AG09319 (cell line): Measurements from ENCODE around the gene XXYLT1.

ENCODE experiments used
- DNase-seq: peaks from one replicate; pipeline ENCODE4 v3.0.0-alpha.2; 2010; ENCODE audit warnings: low read depth; ENCODE audit errors: extremely low read depth
- CTCF ChIP-seq: IDR thresholded peaks from 2 replicates; pipeline ENCODE4 v1.5.1; 2011; ENCODE audit warnings: low read depth, mild to moderate bottlenecking, inconsistent platforms, low read length, moderate library complexity

The XXYLT1 gene

GRCh38 chr3:195044411-195044810 is 226.5 kb downstream of the XXYLT1 start:
- no peak for DNase-seq
- TF ChIP-seq CTCF: no peak

GRCh38 chr3:195043607-195044339 is 227.2 kb downstream of the XXYLT1 start:
- TF ChIP-seq CTCF: no peak
- no peak for DNase-seq

GRCh38 chr3:195042743-195043606 is 228.0 kb downstream of the XXYLT1 start:
- TF ChIP-seq CTCF: no peak

GRCh38 chr3:195041871-195042742 is 228.9 kb downstream of the XXYLT1 start:
- no peak for DNase-seq
- TF ChIP-seq CTCF: no peak

More at GRCh38 chr3:195042743-195043606, 228.0 kb downstream of the XXYLT1 start:
- DNase-seq: no peak

- TF ChIP-seq CTCF: no peak
- DNase-seq: no peak
Measured at GRCh38 chr3:195040773-195041520, 230.0 kb downstream of the XXYLT1 start.

- no peak for DNase-seq
- no peak for TF ChIP-seq CTCF
Measured at GRCh38 chr3:195040094-195040493, 230.9 kb downstream of the XXYLT1 start.
